SU-DHL-6 (cell line): ENCODE results near the gene BANP.
"Not testable (repeated sequence)": the region's sequence is repeated elsewhere in the genome, so short reads cannot be mapped to it uniquely, and the experiment has no call there.

Experiments used
- H2AFZ ChIP-seq: fragments of 200-600 bp; sonication (generic); 2 replicates; pipeline ENCODE4 v1.6.1; 2014; ENCODE audit warnings: low read depth, mild to moderate bottlenecking, moderate library complexity, mixed read lengths, antibody characterized with exemption, low read length; ENCODE audit not compliant: severe bottlenecking
- H3F3A ChIP-seq: fragments of 200-600 bp; shearing (Covaris generic); 2 replicates; pipeline ENCODE4 v1.6.0; 2016; ENCODE audit warnings: antibody characterized with exemption, mild to moderate bottlenecking; ENCODE audit not compliant: insufficient read depth
- H3K27ac ChIP-seq: fragments of 200-600 bp; sonication (generic); 2 replicates; pipeline ENCODE4 v1.5.1; 2016; ENCODE audit warnings: low read depth, mild to moderate bottlenecking, low read length, moderate library complexity, mixed read lengths
- H3K27me3 ChIP-seq: fragments of 200-600 bp; sonication (generic), shearing (Covaris generic); 2 replicates; pipeline ENCODE4 v1.6.0; 2014; ENCODE audit warnings: mild to moderate bottlenecking, low read length
- H3K36me3 ChIP-seq: fragments of 200-600 bp; sonication (generic); 2 replicates; pipeline ENCODE4 v1.6.1; 2014; ENCODE audit warnings: mild to moderate bottlenecking, low read length, mixed read lengths
- H3K4me2 ChIP-seq: fragments of 300-600, 200-600 bp; shearing (Covaris generic), sonication (generic); 2 replicates; pipeline ENCODE4 v1.6.0; 2014; ENCODE audit warnings: low read length, low read depth, mild to moderate bottlenecking; ENCODE audit not compliant: poor library complexity, severe bottlenecking
- H3K4me3 ChIP-seq: fragments of 200-600 bp; sonication (generic); 2 replicates; pipeline ENCODE4 v1.5.1; 2014; ENCODE audit warnings: antibody characterized with exemption, low read length, mild to moderate bottlenecking, mixed read lengths; ENCODE audit not compliant: insufficient read depth, poor library complexity, severe bottlenecking
- H3K79me2 ChIP-seq: fragments of 200-600 bp; sonication (generic); 2 replicates; pipeline ENCODE4 v1.6.1; 2014; ENCODE audit warnings: mild to moderate bottlenecking, low read length, moderate library complexity; ENCODE audit not compliant: insufficient read depth
- H3K9ac ChIP-seq: fragments of 200-600 bp; sonication (generic); 2 replicates; pipeline ENCODE4 v1.7.0; 2014; ENCODE audit warnings: mild to moderate bottlenecking, low read length
- H3K9me2 ChIP-seq: fragments of 200-600 bp; sonication (generic); replicated peaks from 2 replicates; pipeline ENCODE4 v1.6.1; 2014; ENCODE audit warnings: low read length; ENCODE audit not compliant: insufficient read depth
- H3K9me3 ChIP-seq: fragments of 200-600 bp; sonication (generic); 2 replicates; pipeline ENCODE4 v1.6.1; 2014; ENCODE audit warnings: low read length, mixed read lengths; ENCODE audit not compliant: insufficient read depth
- H4K20me1 ChIP-seq: fragments of 200-600 bp; sonication (generic); 2 replicates; pipeline ENCODE4 v1.6.1; 2014; ENCODE audit warnings: low read depth, mild to moderate bottlenecking, antibody characterized with exemption, low read length, moderate library complexity, mixed read lengths
- CTCF ChIP-seq: fragments of 200-600 bp; sonication (generic); IDR thresholded peaks from one replicate; pipeline ENCODE4 v1.5.1; 2017; ENCODE audit warnings: antibody characterized with exemption, mild to moderate bottlenecking, low read length, moderate library complexity; ENCODE audit not compliant: insufficient read depth, poor library complexity, severe bottlenecking
- EZH2phosphoT487 ChIP-seq: fragments of 200-600 bp; sonication (generic), shearing (Covaris generic); conservative IDR thresholded peaks from 2 replicates; pipeline ENCODE4 v1.6.1; 2018; ENCODE audit warnings: mild to moderate bottlenecking, antibody characterized with exemption, low read length, moderate library complexity, mixed read lengths

The BANP gene

GRCh38 chr16:87936375-87937230, 14.6 kb upstream of the BANP start, which contains the start of gene CA5A:
CA5A (minus strand) TSS chr16:87936529; CDS start chr16:87936450, 79 bp downstream.
- Histone ChIP-seq H3K9ac (no peak within 1 kb of the TSS), H3K9me3 (no peaks in the 10 kb centered on the region), H3K27ac (no peak within 1 kb of the TSS), H3F3A (no peaks in the 10 kb centered on the region), H3K4me2 (no peak within 1 kb of the TSS), H3K4me3 (no peak within 1 kb of the TSS), H3K9me2 (no peaks in the 10 kb centered on the region), H2AFZ (no peak within 1 kb of the TSS), H3K79me2 (no peaks in the 10 kb centered on the region), H3K27me3 (no peaks in the 10 kb centered on the region), H3K36me3 (no peaks in the 10 kb centered on the region), H4K20me1 (no peaks in the 10 kb centered on the region)
- TF ChIP-seq CTCF (no peak), EZH2phosphoT487 (no peak)

GRCh38 chr16:87937231-87937542, 14.0 kb upstream of the BANP start:
- not testable (repeated sequence) for H3F3A ChIP-seq, H3K36me3 ChIP-seq, H3K27me3 ChIP-seq, H3K9me3 ChIP-seq, H3K4me3 ChIP-seq, H4K20me1 ChIP-seq, H3K27ac ChIP-seq, H3K79me2 ChIP-seq, H2AFZ ChIP-seq, H3K9me2 ChIP-seq, H3K4me2 ChIP-seq, H3K9ac ChIP-seq

- H3K36me3 ChIP-seq: no peaks in the 10 kb centered on the region
- H3K27me3 ChIP-seq: no peaks in the 10 kb centered on the region
- TF ChIP-seq CTCF (no peak), EZH2phosphoT487 (no peak)
- no peak overlapping the region for H3K9ac ChIP-seq
- H3K4me3 ChIP-seq: no peak overlapping the region
- H3K27ac ChIP-seq: no peak overlapping the region
- H2AFZ ChIP-seq: no peak overlapping the region
- H4K20me1 ChIP-seq: no peaks in the 10 kb centered on the region
- H3K9me3 ChIP-seq: no peaks in the 10 kb centered on the region
- H3F3A ChIP-seq: no peaks in the 10 kb centered on the region
- no peaks in the 10 kb centered on the region for H3K9me2 ChIP-seq
- H3K79me2 ChIP-seq: no peaks in the 10 kb centered on the region
- H3K4me2 ChIP-seq: no peak overlapping the region
These were observed 12.8 kb upstream of the BANP start for GRCh38 chr16:87938412-87938949.
